OCI-LY1 (cell line): ENCODE measurements around the gene PLEKHA7.

Source experiments
- EZH2 ChIP-seq: fragments of 200-600 bp; sonication (generic), shearing (Covaris generic); IDR thresholded peaks from 2 replicates; pipeline ENCODE4 v1.8.0; 2017; ENCODE audit warnings: borderline replicate concordance, mixed run types, mild to moderate bottlenecking, antibody characterized with exemption, low read length, moderate library complexity, mixed read lengths
- TF ChIP-seq, protein P1 (sequence below): fragments of 200-600 bp; sonication (generic), shearing (Covaris generic); IDR thresholded peaks from 2 replicates; pipeline ENCODE4 v1.5.1; 2017; ENCODE audit warnings: mild to moderate bottlenecking, antibody characterized with exemption, low read length, moderate library complexity, mixed read lengths

DNA sequence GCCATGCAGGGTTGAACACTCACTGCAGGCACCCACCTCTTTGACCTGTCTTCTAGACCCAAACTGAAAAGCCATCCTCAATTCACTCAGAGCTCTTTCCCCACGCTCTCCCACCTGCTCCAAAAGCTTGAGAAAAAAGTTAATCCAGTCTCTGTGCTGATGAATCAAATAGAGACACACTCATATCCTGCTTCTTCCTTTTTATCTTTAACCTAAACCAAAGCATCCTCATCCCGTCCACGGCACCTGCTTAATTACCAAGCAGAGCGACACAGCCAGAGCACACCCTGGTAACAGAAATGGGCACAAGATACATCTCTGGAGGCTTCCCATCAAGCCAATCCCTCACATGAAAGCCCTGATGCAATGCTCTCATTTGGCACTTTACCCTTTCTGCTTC lies 102.6 kb downstream of the PLEKHA7 start:
- TF ChIP-seq, protein P1, sequence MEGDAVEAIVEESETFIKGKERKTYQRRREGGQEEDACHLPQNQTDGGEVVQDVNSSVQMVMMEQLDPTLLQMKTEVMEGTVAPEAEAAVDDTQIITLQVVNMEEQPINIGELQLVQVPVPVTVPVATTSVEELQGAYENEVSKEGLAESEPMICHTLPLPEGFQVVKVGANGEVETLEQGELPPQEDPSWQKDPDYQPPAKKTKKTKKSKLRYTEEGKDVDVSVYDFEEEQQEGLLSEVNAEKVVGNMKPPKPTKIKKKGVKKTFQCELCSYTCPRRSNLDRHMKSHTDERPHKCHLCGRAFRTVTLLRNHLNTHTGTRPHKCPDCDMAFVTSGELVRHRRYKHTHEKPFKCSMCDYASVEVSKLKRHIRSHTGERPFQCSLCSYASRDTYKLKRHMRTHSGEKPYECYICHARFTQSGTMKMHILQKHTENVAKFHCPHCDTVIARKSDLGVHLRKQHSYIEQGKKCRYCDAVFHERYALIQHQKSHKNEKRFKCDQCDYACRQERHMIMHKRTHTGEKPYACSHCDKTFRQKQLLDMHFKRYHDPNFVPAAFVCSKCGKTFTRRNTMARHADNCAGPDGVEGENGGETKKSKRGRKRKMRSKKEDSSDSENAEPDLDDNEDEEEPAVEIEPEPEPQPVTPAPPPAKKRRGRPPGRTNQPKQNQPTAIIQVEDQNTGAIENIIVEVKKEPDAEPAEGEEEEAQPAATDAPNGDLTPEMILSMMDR, result no peak
- TF ChIP-seq EZH2, result no peak
